HFF-Myc (cell line): ENCODE results near the gene UBE2QL1.

Experiments
- DNase-seq: peaks from one replicate; pipeline ENCODE4 v3.0.0-alpha.2; 2011; ENCODE audit warnings: low read depth; ENCODE audit errors: extremely low read depth
- H3K4me3 ChIP-seq: replicated peaks from 2 replicates; pipeline ENCODE4 v1.5.1; 2011; ENCODE audit warnings: low read depth, mild to moderate bottlenecking, control low read depth, low read length
- TF ChIP-seq, protein P1 (sequence below): IDR thresholded peaks from 2 replicates; pipeline ENCODE4 v1.5.1; 2012; ENCODE audit warnings: mild to moderate bottlenecking, low read depth, low read length, control low read depth; ENCODE audit errors: missing control alignments

UBE2QL1 gene

DNA sequence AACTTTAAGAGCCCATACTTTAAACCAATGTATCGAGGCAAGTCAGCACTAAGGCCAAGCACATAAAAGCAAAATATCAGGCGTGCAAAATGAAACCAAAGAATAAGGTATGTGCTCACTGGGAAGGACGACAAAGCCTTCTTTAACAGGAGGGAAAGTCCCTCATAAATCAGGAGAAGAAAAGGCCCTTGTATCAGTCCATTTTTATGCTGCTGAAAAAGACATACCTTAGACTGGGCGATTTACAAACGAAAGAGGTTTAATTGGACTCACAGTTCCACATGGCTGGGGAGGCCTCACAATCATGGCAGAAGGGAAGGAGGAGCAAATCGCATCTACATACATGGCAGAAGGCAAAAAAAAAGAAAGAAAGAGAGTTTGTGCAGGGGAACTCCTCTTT, 68.9 kb downstream of the UBE2QL1 start:
- H3K4me3 ChIP-seq = no peak overlapping the region
- DNase-seq = no peak
- TF ChIP-seq, protein P1, sequence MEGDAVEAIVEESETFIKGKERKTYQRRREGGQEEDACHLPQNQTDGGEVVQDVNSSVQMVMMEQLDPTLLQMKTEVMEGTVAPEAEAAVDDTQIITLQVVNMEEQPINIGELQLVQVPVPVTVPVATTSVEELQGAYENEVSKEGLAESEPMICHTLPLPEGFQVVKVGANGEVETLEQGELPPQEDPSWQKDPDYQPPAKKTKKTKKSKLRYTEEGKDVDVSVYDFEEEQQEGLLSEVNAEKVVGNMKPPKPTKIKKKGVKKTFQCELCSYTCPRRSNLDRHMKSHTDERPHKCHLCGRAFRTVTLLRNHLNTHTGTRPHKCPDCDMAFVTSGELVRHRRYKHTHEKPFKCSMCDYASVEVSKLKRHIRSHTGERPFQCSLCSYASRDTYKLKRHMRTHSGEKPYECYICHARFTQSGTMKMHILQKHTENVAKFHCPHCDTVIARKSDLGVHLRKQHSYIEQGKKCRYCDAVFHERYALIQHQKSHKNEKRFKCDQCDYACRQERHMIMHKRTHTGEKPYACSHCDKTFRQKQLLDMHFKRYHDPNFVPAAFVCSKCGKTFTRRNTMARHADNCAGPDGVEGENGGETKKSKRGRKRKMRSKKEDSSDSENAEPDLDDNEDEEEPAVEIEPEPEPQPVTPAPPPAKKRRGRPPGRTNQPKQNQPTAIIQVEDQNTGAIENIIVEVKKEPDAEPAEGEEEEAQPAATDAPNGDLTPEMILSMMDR = no peak

DNA sequence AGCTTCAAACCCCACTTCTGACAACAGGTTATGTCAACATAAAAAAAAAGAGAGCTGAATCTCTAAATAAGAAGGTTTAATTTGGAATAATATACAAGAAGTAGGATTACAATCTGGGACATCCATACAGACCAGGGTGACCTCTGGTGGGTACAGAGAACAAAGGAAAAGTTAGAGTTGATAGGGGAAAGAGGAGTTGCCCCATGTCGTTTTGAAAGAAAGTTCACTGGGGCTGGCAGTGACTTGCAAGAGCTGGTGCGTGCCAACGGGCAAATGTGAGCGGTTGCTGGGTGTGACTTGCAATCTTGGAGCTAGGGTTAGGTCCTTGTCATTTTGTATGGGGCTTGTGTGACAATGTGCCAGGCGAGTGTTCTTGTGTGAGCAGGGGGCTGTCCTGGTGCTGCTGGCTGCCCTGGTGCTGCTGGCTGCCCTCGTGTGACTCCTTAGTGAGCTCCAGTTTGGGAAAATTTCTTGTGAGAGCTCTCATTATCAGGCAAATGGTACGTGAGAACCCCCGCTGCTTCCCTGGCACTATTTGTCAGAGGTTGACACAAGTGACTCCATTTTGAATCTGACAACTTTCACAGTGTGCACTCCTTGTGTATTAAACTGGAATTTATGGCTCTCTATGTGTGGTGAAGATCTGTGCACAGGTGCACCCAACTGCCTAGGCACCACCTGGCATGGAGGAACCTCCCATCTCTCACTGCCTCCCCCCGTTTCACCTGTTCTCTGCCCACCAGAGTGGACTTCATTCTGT, 69.8 kb downstream of the UBE2QL1 start:
- no peak overlapping the region for H3K4me3 ChIP-seq
- no peak for DNase-seq
- TF ChIP-seq, protein P1 = no peak

DNA sequence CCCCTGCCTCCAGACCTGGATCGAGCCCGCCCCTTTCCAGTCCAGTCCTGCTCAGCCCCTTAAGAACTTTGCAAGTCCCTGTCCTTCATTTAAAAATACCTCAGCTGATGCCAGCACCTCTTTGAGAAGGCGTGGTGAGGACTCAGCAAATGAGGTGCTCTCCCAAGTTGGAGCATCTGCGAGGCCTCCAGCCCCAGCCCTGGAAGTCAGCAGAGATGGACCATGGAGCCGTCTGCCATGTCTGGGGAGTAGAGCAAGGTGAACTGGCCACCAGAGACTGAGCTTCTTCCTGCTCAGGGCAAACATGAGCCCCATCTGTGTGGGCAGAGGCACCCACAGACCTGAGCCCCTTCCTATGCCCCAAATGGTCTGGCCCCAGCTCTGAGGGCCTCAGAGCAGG, 71.5 kb downstream of the UBE2QL1 start:
- H3K4me3 ChIP-seq = no peak overlapping the region
- TF ChIP-seq, protein P1 = no peak
- DNase-seq = no peak

DNA sequence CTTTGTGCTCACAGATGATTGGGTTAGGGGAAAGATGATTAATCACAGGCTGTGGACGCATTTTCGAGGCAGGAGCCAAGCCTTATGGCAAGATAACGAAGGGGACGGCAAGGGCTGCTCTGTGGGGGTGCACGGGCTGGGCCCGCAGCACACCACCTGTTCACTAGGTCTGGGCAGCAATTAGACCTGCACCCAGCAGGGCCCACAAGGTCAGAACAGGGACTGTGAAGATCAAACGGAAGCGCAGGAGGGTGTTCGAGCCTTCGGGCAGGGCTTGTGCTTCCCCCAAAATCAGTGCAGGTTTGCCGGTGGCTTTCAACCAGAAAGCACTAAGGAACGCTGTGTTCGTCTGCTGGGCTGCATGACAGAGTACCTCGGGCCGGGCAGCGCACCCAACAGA, 73.7 kb downstream of the UBE2QL1 start:
- H3K4me3 ChIP-seq = no peak overlapping the region
- DNase-seq = no peak
- TF ChIP-seq, protein P1 = no peak

DNA sequence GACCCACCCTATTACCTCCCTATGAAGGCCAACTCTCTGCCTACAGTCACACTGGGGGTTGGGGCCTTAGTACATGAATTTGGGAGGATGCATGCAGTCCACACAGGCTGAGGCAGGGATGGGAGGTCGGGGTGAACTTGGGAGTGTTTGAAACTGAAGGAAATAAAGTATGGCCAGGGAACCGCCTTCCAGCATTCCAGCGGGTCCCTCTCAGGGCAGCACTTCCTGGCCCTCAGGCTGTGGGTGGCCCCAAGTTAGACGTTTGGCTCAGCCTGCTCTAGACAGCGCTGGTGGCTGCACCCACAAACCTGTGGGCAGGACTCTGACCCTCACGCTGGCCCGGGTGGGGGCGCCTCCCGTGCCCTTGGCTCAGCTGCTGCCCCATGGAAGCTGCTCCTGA, 74.3 kb downstream of the UBE2QL1 start:
- no peak overlapping the region for H3K4me3 ChIP-seq
- TF ChIP-seq, protein P1 = no peak
- DNase-seq = no peak

DNA sequence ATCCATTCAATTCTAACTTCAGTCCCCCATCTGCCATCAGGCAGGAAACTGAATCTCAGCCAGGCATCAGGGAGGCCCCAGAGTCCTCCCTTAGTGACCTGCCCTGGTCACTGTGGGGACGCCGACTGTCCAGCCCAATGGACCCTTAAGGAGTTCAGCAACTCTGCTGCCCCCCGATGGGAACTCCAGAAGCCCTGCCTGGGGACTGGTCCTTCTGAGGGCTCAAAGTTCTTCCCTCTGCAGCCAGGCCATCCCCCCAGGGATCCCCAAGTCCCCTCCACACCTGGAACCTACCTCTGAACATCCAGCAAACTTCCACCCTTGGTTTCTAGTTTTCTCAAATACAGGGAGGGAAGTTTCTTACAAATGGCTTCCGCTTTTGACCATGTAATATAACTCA, 76.8 kb downstream of the UBE2QL1 start:
- TF ChIP-seq, protein P1 = no peak
- no peak overlapping the region for H3K4me3 ChIP-seq
- no peak for DNase-seq

DNA sequence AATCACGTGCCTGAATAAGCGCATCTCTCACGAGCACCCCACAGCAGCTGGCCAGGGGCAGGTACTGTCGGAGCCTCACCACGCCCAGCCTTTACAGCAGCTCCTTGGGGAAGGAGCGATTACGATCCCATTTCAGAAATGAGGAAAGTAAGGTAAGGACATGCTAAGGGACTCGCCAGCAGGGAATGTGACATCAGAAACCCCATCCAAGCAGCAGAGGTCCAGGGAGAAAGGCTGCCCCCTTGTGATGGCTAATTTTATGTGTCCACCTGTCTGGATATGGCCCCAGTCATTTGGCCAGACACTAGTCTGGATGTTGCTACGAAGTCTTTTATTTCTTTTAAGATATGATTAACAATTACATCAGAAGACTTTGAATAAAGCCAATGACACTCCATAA, 77.3 kb downstream of the UBE2QL1 start:
- TF ChIP-seq, protein P1 = peak; percentile 16
- H3K4me3 ChIP-seq = no peak overlapping the region
- no peak for DNase-seq
